GM18511 (cell line): ENCODE results near the gene HAND1.

Source experiments
- ATAC-seq: cut with Tn5 transposase; IDR thresholded peaks from one replicate; pipeline ENCODE4 v1.9.1; 2021; ENCODE audit warnings: mild to moderate bottlenecking, moderate library complexity; ENCODE audit not compliant: unreplicated experiment

HAND1 gene

DNA sequence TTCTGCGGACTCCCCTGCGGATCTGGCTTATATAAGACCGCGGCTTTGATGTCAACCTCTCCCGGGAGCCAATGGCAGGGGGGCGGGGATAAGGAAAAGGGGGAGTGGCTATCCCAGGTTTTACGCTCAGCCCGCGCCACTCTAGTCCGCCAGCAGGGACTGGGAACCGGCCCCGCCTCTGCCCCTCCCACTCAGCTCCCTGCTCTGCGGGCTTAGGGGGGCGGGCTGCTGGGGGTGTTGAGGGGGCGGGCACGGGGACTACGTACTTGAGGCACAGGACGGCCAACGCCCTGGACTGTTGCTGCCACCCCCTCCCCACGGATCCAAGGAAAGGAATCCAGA, at the start of gene HAND1:
HAND1 (minus strand) TSS at position 4 of the 342 bp plus-strand sequence. CDS start 219 bp downstream, outside the sequence.
- no peak for ATAC-seq

DNA sequence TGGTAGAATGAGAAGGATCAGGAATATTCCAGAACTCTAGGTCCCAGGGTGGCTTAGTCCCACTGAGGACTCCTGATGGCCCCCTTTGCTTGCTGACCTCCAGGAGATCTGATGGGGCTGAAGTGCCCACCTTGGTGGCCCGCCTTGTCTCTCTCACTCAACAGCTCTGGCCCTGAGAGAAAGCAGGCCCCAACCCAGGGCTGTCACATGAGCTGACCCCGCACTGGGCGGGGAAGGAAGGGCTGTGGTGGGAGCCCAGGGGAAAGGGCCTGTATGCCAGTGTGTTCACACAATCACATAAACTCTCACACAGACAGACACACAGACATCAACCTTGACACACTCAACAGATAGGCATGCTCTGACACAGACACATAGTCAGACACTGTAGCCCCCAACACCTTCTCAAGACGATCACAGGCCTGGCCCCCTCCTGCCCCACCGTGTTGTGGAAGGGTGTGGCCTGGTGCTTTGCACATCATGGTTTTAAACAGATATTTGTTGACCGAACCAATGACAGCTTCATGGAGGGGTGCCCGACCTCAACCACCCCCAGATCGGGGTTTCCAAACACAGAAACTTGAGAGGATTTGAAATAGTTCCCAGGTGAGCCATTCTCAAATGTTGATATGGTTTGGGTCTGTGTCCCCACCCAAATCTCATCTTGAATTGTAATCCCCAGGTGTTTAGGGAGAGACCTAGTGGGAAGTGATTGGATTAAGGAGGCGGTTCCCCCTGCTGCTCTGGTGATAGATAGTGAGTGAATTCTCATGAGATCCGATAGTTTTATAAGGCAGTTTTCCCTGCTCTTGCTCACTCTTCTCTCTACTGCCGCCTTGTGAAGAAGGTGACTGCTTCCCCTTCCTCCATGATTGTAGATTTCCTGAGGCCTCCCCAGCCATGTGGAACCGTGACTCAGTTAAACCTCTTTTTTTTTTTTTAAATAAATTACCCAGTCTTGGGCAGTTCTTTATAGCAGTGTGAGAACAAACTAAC, 48.5 kb upstream of the HAND1 start:
- no peak for ATAC-seq

DNA sequence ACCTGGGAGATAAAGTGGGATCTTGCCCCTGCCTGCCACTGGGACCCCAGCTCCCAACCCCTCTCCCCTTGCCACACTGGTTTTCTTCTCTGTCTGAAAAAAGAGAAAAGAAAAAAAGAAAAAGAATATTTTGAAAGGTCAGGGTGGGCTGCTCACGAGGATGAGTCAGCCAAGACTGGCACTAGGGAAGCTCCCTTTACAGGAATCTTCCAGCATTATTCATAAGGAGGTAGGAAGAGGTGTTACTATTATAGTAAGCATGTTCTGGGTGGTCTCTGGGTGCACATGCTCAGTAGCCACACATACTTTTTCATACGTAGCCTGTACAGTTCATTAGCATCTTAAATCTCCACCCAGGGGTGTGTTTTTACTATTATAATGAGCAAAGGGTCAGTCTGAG, 46.8 kb upstream of the HAND1 start:
- no peak for ATAC-seq

DNA sequence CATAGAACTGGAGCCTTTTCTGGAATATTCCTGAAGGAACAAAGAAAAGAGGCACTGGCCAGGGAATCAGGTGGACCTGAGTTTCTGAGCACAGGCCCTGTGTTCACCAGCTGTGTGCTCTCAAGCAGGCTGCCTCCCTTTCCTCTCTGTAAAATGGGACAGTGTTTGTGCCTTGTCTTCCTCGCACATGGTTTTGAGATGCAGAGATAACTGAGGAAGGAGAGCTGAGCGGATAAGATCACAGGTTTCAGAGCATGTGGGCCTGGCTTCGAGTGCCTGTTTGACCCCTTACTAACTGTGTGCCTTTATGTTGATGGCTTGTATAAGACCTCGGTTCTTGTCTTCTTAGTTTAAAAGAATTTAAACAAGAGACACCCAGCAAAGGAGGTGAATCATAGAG, 46.2 kb upstream of the HAND1 start:
- ATAC-seq, result no peak

DNA sequence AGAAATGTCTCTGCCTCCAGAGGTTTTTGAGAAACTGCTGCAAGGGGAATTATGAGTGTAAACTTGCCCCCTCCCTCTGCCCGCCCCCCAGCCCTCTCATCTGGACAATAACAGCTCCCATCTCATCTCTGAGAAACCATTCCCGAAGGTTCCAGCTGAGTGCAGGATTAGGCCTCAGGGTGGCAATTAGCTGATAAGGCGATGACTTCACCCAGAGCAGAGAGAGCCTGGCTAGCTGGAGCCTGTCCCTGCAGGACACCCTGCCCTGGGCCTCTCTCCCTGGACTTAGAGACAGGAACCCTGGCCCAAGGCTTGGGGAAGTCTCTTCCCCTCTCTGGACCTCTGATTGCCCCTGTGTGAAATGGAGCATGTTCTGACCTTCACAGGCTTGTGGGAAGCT, 45.7 kb upstream of the HAND1 start:
- ATAC-seq, result no peak

DNA sequence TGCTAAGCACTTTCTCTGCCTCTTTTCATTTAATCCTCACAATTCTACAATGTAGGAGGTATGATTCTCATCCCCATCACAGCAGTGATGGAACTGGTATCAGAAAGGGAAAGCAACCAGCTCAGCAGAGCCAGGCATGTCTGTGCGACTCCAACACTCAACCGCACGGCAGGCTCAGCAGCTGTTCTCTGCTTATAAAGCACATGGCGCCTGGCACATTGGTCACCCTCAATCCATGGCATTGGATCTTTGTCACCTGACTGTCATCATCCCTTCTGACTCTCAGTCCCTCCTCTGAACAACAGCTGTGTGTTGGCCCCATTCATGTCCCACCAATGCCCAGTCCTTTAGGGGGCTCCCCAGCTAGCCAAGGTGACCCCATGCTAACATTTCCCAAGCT, 45.1 kb upstream of the HAND1 start:
- no peak for ATAC-seq

DNA sequence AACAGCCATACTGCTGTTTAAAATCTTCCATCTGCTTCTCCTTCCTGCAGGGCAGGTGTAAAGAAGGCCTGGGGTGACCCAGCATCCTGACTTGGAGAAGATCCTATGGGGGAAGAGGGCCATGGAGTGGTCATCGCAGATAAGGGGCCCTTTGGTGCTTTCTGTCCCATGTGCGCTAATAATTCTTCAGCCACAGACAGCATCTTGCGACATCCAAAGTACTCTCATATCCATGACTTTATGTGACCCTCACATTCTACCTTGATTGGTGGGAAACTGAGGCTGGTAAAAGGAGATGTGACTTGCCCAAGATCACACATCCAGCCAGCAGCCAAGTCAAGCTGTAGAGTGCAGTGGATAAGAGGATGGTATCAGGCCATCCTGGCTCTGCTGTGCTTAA, 44.3 kb upstream of the HAND1 start:
- ATAC-seq, result no peak

DNA sequence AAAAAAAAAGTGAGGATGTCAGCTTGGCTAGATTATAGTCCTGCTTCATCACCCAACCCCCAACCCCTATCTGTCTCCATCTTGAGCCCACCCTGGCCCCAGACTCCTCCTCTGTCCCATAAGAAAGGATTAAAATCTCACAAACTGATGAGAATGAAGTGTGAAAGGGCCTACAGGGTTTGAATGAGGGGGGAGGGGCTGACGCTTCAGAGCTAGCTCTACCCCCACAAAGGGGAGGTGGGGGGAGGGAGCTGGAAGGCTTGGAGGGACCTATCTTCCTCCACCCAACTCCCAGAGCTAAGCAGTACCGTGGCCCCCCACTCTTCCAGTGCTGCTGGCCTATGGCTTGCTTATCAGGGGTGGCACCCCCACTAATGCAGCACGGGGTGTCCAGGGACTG, 43.7 kb upstream of the HAND1 start:
- ATAC-seq, result no peak

DNA sequence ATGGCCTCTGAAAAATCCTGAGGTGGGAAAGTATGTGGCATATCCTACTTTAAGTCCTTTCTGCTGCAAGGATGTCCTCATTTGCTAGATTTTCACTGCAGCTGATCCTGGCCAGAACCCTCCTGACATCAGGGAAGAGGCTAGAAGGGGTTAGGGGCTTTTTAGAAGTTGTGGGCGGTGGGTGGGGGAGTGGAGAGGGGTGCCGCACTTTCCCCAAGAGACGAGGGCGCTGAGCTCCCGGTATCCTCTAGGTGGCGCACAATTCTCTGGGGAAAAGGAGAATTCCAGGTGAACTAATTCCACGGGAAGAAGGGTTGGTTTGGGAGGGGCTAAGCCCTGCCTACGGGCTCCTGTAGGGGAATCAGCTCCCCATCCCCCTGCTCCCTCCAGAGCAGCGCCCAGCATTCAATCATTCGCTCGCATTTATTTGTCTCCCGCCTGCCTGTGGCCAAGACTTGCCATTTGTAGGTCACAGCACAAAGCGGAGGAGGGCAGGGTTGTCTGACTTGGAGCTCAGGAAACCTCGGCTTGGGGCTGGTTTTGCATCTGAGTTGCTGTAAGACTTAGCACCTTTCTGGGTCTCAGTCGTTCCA, 42.9 kb upstream of the HAND1 start:
- no peak for ATAC-seq

DNA sequence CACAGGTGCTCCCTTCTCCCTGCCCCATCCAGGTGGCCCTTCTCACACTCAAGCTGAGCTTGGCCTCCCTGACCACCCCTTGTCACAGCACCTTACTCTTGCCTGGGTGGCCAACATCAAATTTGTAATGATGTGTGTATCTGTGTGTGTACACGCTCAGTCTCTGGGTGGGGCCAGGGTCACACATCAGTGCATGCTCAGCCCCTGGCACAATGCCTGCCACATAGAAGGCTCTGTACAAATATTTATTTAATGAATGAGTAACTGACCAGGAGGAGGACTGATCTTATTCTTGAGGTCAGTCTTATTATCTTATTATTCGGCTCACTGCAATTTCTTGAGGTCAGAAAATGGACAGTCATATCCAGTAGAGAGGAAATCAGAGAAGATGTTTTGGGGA, 41.3 kb upstream of the HAND1 start:
- ATAC-seq, result no peak

DNA sequence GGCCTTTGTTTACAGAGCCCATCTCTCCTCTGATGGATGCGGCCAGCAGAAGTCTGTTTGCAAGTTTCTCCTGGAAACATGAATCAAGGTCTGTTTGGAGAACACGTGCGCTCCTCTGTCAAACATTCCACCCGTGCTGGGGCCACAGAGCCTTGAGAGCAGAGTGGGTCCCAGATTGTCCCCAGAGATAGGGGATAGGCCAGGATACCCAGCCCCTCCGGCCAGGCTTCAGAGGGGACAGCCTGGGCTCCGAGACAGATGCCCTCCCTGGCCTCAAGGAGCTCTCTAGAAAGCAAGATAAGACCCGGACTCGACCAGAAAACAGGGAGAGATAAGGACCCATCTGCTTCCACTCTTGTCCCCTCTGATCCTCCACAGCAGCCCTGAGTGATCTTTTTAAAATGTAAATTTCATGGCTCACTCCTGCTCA, 40.4 kb upstream of the HAND1 start:
- no peak for ATAC-seq

DNA sequence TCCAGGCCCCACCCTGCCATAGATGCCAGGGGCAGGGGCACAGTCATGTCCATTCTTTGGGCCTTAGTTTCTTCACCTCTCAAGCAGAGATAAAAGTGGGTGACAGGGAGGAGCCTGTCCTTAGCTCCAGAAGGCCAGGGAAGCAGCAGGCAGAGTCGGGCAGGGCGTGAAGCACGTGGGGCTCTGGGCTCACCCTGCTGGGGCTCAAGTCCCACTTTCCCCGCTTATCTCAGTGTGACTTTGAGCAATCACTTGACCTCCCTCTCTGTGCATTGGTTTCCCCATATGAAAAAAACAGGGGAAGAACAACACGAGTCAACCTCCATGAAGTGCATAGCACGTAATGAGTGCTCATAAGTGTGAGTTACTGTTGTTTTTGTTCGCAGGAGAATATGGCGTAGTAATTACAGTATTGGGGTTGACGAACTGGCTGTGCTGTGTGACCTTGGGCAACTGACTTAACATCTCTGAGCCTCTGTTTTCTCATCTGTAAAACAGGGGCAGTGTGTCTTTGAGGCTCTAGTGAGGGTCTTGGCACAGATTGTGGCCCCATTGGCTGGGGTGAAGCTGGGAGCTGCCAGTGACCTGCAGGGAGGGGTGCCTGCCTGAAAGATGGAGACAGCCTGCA, 39.9 kb upstream of the HAND1 start:
- no peak for ATAC-seq

DNA sequence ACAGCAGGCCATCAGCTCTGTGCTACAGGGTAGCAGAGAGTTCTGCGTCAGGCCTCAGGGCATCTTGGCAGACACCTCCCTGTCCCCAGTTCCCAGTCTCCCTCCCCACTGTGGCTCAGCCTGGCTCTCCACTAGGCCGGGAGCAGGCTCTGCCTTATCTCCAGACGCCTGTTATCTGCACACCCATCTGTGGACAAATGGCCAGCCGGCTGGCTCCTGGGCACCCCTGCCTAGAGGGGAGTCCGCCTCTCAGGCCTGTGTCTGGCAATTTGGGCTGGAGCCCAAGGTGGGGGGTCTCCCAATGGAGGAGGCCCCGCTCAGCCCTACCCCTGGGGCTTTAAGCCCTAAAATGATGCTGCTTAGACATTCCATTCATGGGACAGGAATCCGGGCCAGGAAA, 39.2 kb upstream of the HAND1 start:
- no peak for ATAC-seq

DNA sequence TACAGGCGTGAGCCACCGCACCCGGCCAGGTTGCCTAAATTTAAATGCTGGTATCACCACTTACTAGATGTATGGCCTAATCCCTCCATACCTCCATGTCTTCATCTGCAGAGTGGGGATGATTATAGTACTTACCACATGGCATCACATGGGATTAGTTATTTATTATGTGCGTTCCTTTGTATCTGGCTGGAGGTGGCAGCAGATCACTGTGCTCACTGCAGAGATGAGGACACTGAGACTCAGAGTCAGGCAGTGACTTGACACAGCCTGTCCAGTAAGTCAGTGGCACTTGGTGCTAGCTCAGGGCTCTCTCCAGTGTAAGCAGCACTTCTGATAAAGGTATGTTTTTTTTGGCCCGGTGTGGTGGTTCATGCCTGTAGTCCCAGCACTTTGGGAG, 38.4 kb upstream of the HAND1 start:
- ATAC-seq, result no peak

DNA sequence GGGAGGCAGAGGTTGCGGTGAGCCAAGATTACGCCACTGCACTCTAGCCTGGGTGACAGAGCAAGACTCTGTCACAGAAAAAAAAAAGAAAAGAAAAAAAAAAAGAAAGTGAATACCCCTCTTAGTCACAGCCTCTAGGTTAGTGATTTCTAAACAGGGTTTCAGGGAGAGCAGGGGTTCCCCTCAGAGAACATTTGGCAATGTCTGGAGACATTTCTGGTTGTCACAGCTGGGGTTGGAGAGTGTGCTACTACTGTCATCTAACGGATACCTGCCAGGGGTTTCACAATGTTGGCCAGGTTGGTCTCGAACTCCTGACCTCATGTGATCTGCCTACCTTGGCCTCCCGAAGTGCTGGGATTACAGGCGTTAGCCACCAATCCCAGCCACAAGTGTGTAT, 37.5 kb upstream of the HAND1 start:
- ATAC-seq, result peak; percentile 81

DNA sequence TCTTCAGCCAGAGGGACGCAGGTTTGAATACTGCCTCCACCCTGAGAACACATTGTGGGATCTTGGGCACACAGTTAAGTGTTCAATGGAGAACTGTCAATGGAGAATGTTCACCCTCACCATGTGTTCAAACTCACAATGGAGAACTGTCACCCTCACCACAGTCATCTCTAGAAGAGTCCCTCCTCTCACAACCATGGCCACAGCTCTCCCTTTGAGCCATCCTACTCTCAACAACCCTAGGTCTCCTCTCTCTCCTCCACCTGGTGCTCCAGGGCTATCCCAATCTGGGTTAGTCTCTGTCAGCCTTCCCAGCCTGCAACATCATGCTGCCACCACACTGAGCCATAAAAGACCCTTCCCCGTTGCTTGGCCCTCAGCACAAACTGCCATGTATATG, 36.3 kb upstream of the HAND1 start:
- ATAC-seq, result peak; percentile 34

DNA sequence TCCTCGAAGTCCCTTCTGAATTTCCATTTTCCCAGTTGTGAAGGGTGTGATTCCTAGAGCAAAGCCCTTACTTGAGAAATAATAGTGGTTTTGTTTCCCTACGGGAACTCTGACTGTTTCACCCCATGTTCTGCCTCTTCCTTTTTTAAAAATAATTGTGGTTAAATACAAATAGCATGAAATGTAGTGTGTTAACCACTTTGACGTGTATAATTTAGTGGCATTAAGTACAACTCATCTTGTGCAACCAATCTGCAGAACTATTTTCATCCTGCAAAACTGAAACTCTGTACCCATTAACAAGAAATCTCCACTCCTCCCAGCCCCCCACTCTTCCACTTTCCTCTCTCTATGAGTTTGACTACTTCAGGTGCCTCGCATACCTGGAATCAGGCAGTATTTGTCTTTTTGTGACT, 35.6 kb upstream of the HAND1 start:
- ATAC-seq, result peak; percentile 52

DNA sequence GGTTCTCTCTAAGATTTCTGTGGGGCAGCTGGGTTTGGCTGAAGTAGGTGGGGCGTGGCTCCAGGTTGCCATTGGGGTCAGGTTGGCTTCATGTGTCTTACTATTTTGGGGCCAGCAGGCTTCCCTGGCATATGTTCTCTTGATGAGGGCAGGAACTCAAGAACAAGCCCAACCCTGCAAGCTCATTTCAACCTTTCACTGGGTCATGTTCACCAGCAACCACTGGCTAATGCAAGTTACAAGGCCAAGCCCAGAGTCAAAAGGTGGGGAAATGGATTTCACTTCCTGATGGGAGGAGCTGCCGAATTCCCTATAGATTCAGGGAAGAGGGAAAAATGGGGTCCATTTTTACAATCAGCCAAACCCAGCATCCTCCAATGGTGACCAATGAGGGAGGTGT, 34.0 kb upstream of the HAND1 start:
- no peak for ATAC-seq

DNA sequence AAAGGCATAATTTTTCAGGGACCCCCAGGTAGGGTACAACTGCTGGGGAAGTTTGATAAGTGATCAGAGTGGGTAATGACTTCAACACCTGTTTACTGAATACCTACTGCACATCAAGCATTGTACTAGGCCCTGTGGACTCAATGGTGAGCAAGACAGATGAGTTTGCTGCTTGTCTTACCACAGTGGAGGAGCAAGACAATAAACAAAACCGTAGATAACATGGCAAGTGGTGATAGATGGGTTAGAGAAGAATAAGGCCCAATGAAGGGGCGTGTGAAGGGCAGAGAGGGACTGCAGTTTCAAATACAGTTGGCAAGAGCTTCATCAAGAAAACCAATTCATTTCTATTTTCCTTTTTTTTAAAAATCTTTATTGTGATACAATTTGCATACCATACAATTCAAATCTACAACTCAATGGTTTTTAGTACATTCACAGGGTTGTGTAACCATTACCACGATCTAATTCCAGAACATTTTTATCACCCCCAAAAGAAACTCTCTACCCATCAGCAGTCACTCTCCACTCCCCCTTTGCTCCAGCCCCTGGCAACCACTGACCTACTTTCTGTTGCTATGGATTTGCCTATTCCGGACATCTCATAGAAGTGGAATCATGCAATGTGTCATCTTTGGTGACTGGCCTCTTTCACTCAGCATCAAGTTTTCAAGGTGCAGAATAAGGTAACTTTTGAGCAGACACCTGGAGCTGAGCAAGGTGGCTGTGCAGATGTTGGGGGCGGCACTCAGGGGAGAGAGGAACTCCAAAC, 31.9 kb upstream of the HAND1 start:
- ATAC-seq, result no peak

DNA sequence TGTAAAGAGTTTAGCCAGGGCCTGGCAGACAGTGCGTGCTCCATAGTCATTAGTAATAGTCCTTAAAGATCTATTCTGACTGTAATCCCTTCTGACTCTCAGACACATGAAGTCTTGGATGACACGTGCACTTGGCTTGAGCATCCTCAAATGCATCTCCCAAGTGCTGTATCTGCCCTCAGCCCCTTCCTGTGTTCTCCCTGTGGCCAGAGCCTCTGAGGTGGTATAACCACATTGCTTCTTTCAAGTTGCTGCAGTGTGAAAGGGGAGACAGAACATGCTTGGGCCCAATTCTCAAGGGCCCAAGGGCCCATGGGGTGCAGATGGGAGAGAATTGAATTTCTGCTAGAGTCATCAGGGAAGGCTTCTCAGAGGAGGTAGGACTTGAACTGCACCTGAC, 30.1 kb upstream of the HAND1 start:
- no peak for ATAC-seq

DNA sequence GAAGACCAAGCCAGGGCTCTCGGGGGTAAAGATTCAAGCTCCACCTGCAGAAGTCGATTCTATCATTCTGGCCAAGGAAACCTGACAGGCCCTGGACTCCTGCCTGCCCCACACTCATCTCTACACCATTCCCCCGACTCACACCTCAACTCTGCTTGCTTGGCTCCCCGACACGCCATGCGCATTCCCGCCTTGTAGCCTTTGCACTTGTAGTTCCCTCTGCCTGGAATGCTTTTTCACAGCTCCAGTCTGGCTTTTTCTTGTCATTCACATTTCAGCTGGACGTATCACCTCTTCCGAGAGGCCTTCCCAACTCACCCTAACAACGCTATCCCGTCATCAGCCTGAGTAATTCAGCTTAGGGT, 28.7 kb upstream of the HAND1 start:
- ATAC-seq, result no peak
